Suppressor macrophage (primary cell): Measurements from ENCODE around the gene DAAM2.

ENCODE experiments used
- DNase-seq, 4 experiments: peaks; one replicate each; pipeline ENCODE4 v3.0.0-alpha.2; 2020 to 2022

DAAM2 gene

DNA sequence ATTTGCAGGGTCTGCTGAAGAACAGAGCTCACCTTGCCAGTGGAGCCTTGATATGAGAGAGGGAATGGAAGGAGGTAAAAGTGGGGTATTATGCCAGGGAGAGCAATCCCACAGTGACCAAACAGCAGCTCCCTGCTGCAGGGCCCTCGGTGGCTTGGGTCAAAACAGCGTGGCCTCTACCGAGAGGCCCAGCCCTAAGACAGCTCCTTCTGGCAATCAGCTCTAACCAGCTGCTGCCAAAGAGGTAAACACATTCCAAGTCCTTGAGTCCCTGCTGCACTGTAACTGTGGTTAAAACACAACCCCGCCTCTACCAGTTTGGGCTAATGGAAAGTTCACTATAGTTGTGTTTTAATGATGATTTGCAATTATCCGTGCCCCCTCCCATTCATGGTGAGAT lies 1.4 kb upstream of the DAAM2 start:
- no peak for DNase-seq

DNA sequence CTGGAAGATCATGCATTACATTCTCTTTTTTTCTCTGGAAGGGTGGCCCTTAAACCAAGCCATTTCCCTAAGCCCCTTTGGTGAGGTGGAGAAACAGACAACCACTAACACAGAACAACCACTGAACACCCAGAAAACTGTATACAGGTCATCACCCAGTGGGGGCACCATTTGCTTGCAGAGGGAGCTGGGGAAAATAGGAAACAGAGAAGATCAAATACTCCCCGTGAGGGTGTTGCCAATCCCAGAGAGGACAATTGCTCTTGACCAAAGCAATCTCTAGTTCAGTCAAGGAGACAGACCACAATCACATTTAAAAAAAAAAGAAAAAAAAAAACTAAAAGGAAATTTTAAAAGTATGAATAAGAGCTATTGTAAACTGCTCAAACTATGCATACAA lies 865 bp upstream of the DAAM2 start:
- DNase-seq: peak in 2 of 4 experiments; percentile 10 to 23

- no peak for DNase-seq
These were observed 619 bp downstream of the DAAM2 start for GRCh38 chr6:39792540-39793450.

DNA sequence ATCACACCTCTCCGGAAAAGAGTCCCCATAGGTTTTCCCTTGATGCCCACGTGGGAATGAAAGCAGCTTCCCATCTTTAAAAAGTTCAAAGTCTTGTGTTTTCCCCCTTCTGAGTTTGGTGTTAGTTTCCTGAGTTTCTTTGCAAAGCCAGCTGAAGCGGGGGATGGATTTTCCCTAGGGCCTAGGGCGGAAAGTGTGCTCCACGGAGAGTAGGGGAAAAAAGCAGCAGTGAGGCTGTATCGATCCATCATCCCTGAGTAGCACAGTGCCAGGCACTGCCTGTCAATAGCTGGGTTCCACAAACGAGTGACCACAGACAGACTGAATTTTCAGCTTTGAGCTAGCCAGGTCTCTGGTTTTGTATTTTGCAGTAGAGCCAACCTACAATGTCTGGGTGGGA lies 1.3 kb downstream of the DAAM2 start:
- no peak for DNase-seq

- DNase-seq: no peak
These were observed 2.1 kb downstream of the DAAM2 start for GRCh38 chr6:39794231-39794630.

DNA sequence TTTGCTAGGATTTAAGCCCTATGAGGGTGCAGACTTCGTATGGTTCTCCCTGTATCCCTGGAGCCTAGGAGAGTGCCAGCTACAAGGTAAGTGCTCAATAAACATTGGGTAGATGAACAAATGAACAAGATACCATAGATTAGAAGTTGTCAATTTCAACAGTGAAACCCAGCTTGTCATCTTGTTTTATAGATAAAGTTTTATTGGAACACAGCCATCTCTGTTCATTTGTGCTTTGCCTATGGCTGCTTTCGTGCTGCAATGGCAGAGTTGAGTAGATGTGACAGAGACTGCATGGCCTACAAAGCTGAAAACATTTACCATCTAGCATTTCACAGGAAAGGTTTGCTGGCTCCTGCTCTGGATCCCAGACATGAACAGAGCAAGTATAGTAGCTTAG lies 5.6 kb downstream of the DAAM2 start:
- DNase-seq: no peak

- DNase-seq: no peak
These were observed 8.2 kb downstream of the DAAM2 start for GRCh38 chr6:39800034-39801032.

DNA sequence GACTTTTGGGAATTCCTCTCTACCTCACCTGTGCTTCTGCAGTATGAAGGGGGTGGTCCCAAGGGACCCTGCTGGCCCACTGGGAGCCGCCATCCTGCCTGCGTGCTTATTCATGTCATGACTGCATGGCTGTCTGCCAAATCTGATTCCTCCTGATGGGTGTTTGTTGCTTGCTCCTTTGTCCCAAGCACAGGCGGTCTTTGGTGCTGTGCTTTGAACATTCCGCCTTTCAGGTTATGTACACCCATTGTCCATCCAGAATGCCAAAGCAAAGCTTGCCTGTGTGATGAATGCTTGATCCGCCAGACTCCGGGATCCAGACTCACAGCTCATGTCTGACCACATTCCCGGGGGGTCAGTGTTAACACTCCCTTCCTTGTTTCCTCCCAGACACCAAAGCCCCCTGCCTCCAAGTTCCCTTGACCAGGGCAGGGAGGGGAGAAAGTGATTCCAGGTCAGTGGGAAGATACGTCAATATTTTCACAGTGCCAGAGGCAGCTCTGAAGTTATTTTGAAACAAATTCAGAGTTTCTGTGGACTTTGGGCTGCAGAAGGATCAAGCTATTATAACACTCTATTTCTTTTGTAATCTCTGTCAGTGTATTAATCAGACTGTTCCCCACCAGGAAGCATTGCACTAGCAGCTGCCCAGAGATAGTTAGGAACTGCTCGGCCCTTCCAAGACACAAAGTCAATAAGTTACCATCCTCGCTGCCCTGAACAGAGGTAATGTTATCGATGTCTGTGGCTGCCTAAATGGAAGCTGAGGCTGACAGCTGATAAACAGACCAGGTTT lies 9.5 kb downstream of the DAAM2 start:
- DNase-seq: no peak

GRCh38 chr6:39803872-39804271 lies 11.7 kb downstream of the DAAM2 start:
- DNase-seq: no peak

GRCh38 chr6:39804466-39805065 lies 12.4 kb downstream of the DAAM2 start:
- DNase-seq: no peak

GRCh38 chr6:39806278-39806677 lies 14.1 kb downstream of the DAAM2 start:
- DNase-seq: no peak

DNA sequence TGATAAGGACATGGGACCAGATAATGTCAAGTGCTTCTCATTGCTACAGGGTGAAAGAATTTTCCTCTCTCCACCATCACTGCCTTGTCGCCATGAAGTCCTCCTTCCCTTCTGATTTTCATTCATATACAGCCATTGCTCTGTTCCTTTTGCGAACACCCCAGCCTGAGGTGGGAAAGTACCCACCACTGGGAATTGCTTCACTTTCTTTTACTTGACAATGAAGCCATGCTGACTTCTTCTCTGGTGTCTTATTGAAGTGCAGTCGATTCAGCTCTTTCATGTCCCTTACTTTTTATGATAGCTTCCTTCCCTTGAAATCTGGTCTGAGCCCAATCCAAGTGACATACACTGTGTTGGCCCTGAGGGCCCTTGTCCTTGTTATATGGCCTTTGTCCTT lies 16.2 kb downstream of the DAAM2 start:
- DNase-seq: no peak

DNA sequence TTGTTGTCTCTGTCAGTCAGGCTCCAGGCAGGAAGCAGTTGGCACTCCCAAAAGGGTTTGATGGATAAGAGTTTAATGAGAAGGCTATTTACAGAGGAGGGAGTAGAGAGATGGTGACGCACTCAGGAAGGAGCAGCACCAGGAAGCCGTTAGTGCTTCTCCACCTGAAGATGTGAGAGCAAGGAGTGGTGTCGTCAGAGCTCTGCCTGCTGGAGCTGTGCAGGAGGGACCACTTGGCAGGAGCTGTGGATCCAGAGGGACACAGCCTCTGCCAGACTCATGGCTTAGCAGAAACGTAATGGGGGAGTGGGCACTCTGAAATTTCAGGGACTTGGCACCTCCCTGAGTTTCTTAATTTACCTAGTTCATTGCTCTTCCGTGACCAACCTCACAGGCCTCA lies 16.8 kb downstream of the DAAM2 start:
- DNase-seq: no peak

DNA sequence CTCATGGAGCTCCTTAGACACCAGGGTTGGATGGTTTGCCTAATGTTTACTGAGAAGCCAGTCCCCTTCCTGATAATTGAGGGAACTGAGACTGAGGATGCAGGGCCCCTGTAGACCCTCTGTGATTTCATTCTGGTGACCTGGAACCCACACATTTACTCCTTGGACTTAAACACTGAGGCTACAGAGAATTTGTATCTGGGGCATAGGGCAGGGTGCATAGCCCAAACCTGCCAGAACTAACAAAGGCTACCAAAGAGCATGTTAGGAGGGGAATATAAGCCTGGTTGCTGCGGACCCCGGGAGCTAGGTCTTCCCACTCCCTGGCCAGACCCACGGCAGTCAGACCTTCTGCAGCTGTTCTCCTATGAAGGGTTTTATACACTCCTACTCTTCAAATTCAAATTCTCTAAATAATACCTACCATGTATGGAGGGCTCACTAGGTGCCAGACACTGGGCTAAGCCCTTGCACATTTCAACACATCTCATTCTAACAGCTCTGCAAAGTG lies 19.7 kb downstream of the DAAM2 start:
- no peak for DNase-seq

DNA sequence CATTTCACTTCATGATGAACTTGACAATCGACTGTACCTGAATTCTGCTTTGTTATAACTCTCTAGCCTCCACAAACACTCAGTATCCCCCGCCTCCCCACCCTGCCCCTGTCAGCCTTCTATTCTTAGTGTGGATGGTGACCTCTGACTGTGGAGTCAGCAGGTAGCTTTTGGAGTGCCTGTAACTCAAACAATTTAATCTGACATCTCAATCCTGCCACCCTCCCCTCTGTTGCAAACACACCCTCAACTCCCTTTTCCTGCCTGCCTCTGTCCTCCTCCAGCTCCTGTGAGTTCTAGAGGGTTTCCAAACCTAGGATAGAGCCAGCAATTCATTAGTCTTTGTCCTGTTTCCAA lies 20.3 kb downstream of the DAAM2 start:
- DNase-seq: no peak

GRCh38 chr6:39812853-39813533 lies 20.8 kb downstream of the DAAM2 start:
- DNase-seq: peak in 2 of 4 experiments; percentile 9 to 20

DNA sequence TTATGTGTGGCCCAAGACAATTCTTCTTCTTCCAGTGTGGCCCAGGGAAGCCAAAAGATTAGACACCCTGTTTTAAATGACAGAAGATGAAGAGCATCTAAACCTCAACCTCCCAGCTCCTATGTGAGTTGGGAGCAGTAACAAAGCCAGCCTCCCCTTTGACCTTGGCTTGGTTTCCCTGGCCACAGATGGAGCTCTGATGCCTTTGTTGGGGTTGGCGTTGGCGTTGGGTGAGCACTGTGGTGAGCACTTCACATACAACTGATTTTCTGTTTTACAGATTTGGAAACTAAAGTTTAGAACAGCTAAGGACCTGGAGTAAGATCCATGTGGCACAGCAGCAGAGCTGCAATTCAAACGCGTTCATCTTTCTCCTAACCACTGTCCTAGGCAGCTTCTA lies 22.1 kb downstream of the DAAM2 start:
- no peak for DNase-seq

- no peak for DNase-seq
These were observed 23.2 kb downstream of the DAAM2 start for GRCh38 chr6:39815356-39815755.

- no peak for DNase-seq
These were observed 24.6 kb downstream of the DAAM2 start for GRCh38 chr6:39816747-39817146.

DNA sequence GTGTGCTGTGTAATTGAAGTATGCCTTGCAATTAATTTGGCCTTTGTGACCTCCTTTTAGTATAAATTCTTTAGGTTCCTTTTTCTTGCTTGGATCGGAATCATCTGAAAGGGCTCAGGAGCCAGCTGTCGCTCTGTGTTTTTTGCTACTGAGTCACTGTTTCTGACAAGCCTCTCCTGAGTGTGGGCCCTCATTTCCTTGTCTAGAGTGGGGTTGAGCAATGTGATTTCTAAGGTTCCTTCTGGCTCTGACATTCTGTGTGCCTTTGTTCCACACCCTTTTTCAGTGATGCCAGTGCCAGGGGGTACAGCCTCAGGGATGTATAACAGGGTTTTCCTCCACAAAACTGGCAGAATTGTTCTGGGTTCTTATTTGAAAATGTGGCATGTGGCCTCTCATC lies 26.5 kb downstream of the DAAM2 start:
- peak; percentile 40 to 72 (median 58) for DNase-seq

DNA sequence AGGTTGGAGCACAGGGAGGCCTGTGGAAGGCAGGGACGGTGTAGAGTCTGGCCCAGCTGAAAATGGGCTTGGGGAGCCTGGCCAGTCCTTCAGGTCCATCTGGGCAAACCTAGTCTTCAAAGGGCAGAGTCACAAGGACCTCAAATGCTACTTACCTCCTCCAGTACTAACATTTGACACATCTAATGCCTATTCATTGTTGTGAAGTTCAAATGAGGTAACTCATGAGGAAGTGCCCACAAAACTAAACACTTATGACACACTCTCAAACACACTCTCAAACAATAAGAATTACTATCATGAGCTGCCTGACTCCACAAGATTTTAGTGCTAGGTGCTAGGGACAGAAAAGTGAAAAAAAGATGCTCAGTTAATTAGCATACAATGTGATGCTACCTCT lies 27.1 kb downstream of the DAAM2 start:
- peak in 2 of 4 experiments; percentile 52 to 60 for DNase-seq
